HG02763 (cell line): ENCODE results near the gene VAPB.
A peak's percentile ranks its signal among the peaks of the same experiment; 100 is the strongest.
"Not testable (repeated sequence)": the region's sequence is repeated elsewhere in the genome, so short reads cannot be mapped to it uniquely, and the experiment has no call there.

Experiments used
- ATAC-seq: cut with Tn5 transposase; IDR thresholded peaks from one replicate; pipeline ENCODE4 v1.9.1; 2021; ENCODE audit warnings: mild to moderate bottlenecking, moderate library complexity; ENCODE audit not compliant: unreplicated experiment

VAPB gene

GRCh38 chr20:58388882-58389323, at the start of gene VAPB:
Gene VAPB (plus strand): TSS chr20:58389229. CDS start chr20:58389460, 231 bp downstream.
- peak; percentile 97 for ATAC-seq

GRCh38 chr20:58339741-58340140, 49.3 kb upstream of the VAPB start:
- no peak for ATAC-seq

GRCh38 chr20:58340151-58340550, 48.9 kb upstream of the VAPB start:
- no peak for ATAC-seq

GRCh38 chr20:58340853-58341252, 48.2 kb upstream of the VAPB start:
- no peak for ATAC-seq

- no peak for ATAC-seq
Observed at GRCh38 chr20:58342104-58342945, 46.7 kb upstream of the VAPB start.

GRCh38 chr20:58344741-58345140, 44.3 kb upstream of the VAPB start:
- no peak for ATAC-seq

- no peak for ATAC-seq
Observed at GRCh38 chr20:58349570-58349969, 39.5 kb upstream of the VAPB start.

- ATAC-seq: no peak
Observed at GRCh38 chr20:58352468-58352867, 36.6 kb upstream of the VAPB start.

GRCh38 chr20:58359441-58359840, 29.6 kb upstream of the VAPB start:
- no peak for ATAC-seq

- no peak for ATAC-seq
Observed at GRCh38 chr20:58360936-58361335, 28.1 kb upstream of the VAPB start.

GRCh38 chr20:58361481-58362205, 27.4 kb upstream of the VAPB start:
- no peak for ATAC-seq

GRCh38 chr20:58362206-58362516, 26.9 kb upstream of the VAPB start:
- no peak for ATAC-seq

- no peak for ATAC-seq
Observed at GRCh38 chr20:58362970-58363369, 26.1 kb upstream of the VAPB start.

GRCh38 chr20:58366866-58367265, 22.2 kb upstream of the VAPB start:
- ATAC-seq: no peak

- no peak for ATAC-seq
Observed at GRCh38 chr20:58372806-58373205, 16.2 kb upstream of the VAPB start.

GRCh38 chr20:58373296-58373695, 15.7 kb upstream of the VAPB start:
- ATAC-seq: not testable (repeated sequence)

- ATAC-seq: no peak
Observed at GRCh38 chr20:58374027-58374850, 14.8 kb upstream of the VAPB start.

GRCh38 chr20:58374906-58375758, 13.9 kb upstream of the VAPB start:
- no peak for ATAC-seq

- ATAC-seq: no peak
Observed at GRCh38 chr20:58375759-58376352, 13.2 kb upstream of the VAPB start.

GRCh38 chr20:58377017-58377416, 12.0 kb upstream of the VAPB start:
- ATAC-seq: no peak
